OCI-LY3 (cell line): ENCODE data around the gene KHSRP.

ENCODE experiments used
- CTCF ChIP-seq: fragments of 200-600, 300-600 bp; sonication (generic); IDR thresholded peaks from 2 replicates; pipeline ENCODE4 v1.5.1; 2014; ENCODE audit warnings: antibody characterized with exemption, low read length, low read depth
- EZH2phosphoT487 ChIP-seq: fragments of 200-600 bp; shearing (Covaris generic); IDR thresholded peaks from 2 replicates; pipeline ENCODE4 v1.6.1; 2018; ENCODE audit warnings: antibody characterized with exemption, mixed run types, low read depth

- TF ChIP-seq CTCF (no peak), EZH2phosphoT487 (no peak)
Measured at GRCh38 chr19:6372594-6373095, 52.0 kb downstream of the KHSRP start, which contains the start of gene ALKBH7.
